CD14-positive monocyte (primary cell): Measurements from ENCODE around the gene NAA25. TPM values are rescaled to one million over a fixed set of nuclear protein-coding genes. Genes with fewer than 3 reads are reported as not detected.

Source experiments
- DNase-seq, 3 donors: peaks; one replicate each; pipeline ENCODE4 v3.0.0-alpha.2; 2011 to 2022
- H2AFZ ChIP-seq: 2 replicates; pipeline ENCODE4 v1.6.0; 2012; ENCODE audit warnings: mild to moderate bottlenecking, low read depth, low read length, inconsistent platforms; ENCODE audit not compliant: insufficient read depth, poor library complexity, severe bottlenecking
- H3K27ac ChIP-seq, 2 donors: 1 replicate in 1 of 2; 2 replicates in 1 of 2; pipeline ENCODE4 v1.5.1; 2012 to 2013; ENCODE audit warnings: low read length in 2 of 2, control low read depth in 1 of 2, inconsistent platforms in 1 of 2, low read depth in 1 of 2, mild to moderate bottlenecking in 1 of 2
- H3K27me3 ChIP-seq, 2 donors: one replicate each; pipeline versions ENCODE4 v1.6.0 to v1.6.1; 2011 to 2013; ENCODE audit warnings: low read length in 2 of 2; ENCODE audit not compliant: control insufficient read depth in 2 of 2, insufficient read depth in 2 of 2
- H3K36me3 ChIP-seq, 2 donors: replicated peaks in 1 of 2; 1 replicate in 1 of 2; 2 replicates in 1 of 2; pipeline versions ENCODE4 v1.5.1 to v1.6.1; 2012 to 2013; ENCODE audit warnings: low read length in 2 of 2, control low read depth in 1 of 2, inconsistent platforms in 1 of 2, mild to moderate bottlenecking in 1 of 2; ENCODE audit not compliant: insufficient read depth in 2 of 2, control insufficient read depth in 1 of 2
- H3K4me1 ChIP-seq, 2 donors: 1 replicate in 1 of 2; 2 replicates in 1 of 2; pipeline versions ENCODE4 v1.5.1 to v1.6.1; 2012 to 2013; ENCODE audit warnings: low read length in 2 of 2, control low read depth in 1 of 2, inconsistent platforms in 1 of 2, mild to moderate bottlenecking in 1 of 2, moderate library complexity in 1 of 2; ENCODE audit not compliant: insufficient read depth in 2 of 2, control insufficient read depth in 1 of 2
- H3K4me2 ChIP-seq: replicated peaks from 2 replicates; pipeline ENCODE3; 2012; ENCODE audit warnings: low read length, moderate library complexity, mild to moderate bottlenecking; ENCODE audit not compliant: poor library complexity, severe bottlenecking; ENCODE audit errors: extremely low read depth
- H3K4me3 ChIP-seq, 3 experiments: fragments of 200-600 bp in 1 of 3; sonication (generic) in 1 of 3; replicated peaks in 1 of 3; 1 replicate in 2 of 3; 2 replicates in 1 of 3; pipeline ENCODE4 v1.5.1; 2011 to 2013; ENCODE audit warnings: low read length in 3 of 3, mild to moderate bottlenecking in 3 of 3, control low read depth in 2 of 3, low read depth in 2 of 3, inconsistent platforms in 1 of 3, moderate library complexity in 1 of 3
- H3K79me2 ChIP-seq: 2 replicates; pipeline ENCODE4 v1.6.0; 2012; ENCODE audit warnings: mild to moderate bottlenecking, control low read depth, inconsistent platforms, low read length, moderate library complexity; ENCODE audit not compliant: insufficient read depth
- H3K9ac ChIP-seq: 2 replicates; pipeline ENCODE4 v1.6.0; 2017; ENCODE audit warnings: low read length, mild to moderate bottlenecking; ENCODE audit not compliant: insufficient read depth, poor library complexity, severe bottlenecking
- H3K9me3 ChIP-seq, 2 donors: replicated peaks in 1 of 2; 1 replicate in 1 of 2; 2 replicates in 1 of 2; pipeline versions ENCODE4 v1.5.1 to v1.6.1; 2012 to 2013; ENCODE audit warnings: low read length in 2 of 2, control low read depth in 1 of 2; ENCODE audit not compliant: control insufficient read depth in 1 of 2, insufficient read depth in 1 of 2
- H4K20me1 ChIP-seq: 2 replicates; pipeline ENCODE4 v1.6.0; 2012; ENCODE audit warnings: mild to moderate bottlenecking, low read length, control low read depth, moderate library complexity; ENCODE audit not compliant: insufficient read depth
- H3K27ac Mint-ChIP-seq, 7 donors: one replicate each; pipeline ENCODE4 v1.8.0; 2020; ENCODE audit warnings: mild to moderate bottlenecking in 7 of 7, mixed read lengths in 7 of 7, moderate library complexity in 6 of 7, inconsistent platforms in 2 of 7
- H3K27me3 Mint-ChIP-seq, 3 donors: one replicate each; pipeline ENCODE4 v1.8.0; 2021 to 2022; ENCODE audit warnings: low read depth in 3 of 3, mild to moderate bottlenecking in 3 of 3, mixed read lengths in 3 of 3, moderate library complexity in 3 of 3, inconsistent platforms in 1 of 3
- H3K36me3 Mint-ChIP-seq, 2 donors: one replicate each; pipeline ENCODE4 v1.8.0; 2020; ENCODE audit warnings: mixed read lengths in 2 of 2, inconsistent platforms in 1 of 2, mild to moderate bottlenecking in 1 of 2
- H3K4me1 Mint-ChIP-seq: one replicate; pipeline ENCODE4 v1.8.0; 2020; ENCODE audit warnings: mild to moderate bottlenecking, mixed read lengths
- H3K4me3 Mint-ChIP-seq, 2 donors: one replicate each; pipeline ENCODE4 v1.8.0; 2020; ENCODE audit warnings: mild to moderate bottlenecking in 2 of 2, mixed read lengths in 2 of 2, moderate library complexity in 1 of 2
- H3K9me3 Mint-ChIP-seq, 7 donors: one replicate each; pipeline ENCODE4 v1.8.0; 2020 to 2022; ENCODE audit warnings: mixed read lengths in 7 of 7, mild to moderate bottlenecking in 6 of 7, moderate library complexity in 6 of 7, inconsistent platforms in 2 of 7
- WGBS: methylation state at CpG from one replicate; pipeline ENCODE4 v1.1.5; 2013; ENCODE audit warnings: missing lambda C conversion rate; ENCODE audit not compliant: insufficient coverage; 5-methylcytosine and 5-hydroxymethylcytosine counted together
- intact Hi-C, 2 donors: fragments of 100-400 bp; cut with micrococcal nuclease; formaldehyde crosslinking; loops; one replicate each; pipeline versions ENCODE4 v1.15.0 to v1.15.1; 2023
- polyA plus RNA-seq, 3 donors: library from polyadenylated mRNA; depleted of rRNA in 1 of 3; unstranded in 2 of 3; stranded (reverse) in 1 of 3; fragments of 300-500 nt in 2 of 3; fragments of >200 nt in 1 of 3; fragmentation: Illumina TruSeq in 2 of 3; gene quantifications; 1 replicate in 2 of 3; 2 replicates in 1 of 3; pipeline ENCODE4 v1.2.3, GENCODE V29; 2012 to 2021
- TF ChIP-seq, protein P1 (sequence below): fragments of 200-600 bp; IDR thresholded peaks from one replicate; pipeline ENCODE4 v1.8.0; 2022; ENCODE audit warnings: antibody characterized with exemption, mild to moderate bottlenecking

The NAA25 gene
- polyA plus RNA-seq, 3 donors, result 4.3 to 7.9 (median 7.3) TPM

- peaks cover 64% of the 10 kb centered on the region for H3K79me2 ChIP-seq
- 14% methylated on average over 9 of the region's 13 CpGs for WGBS
- H3K27ac Mint-ChIP-seq, result peak overlapping the region; percentile 85 to 94 (median 91)
- peaks cover 33% of the 10 kb centered on the region for H3K4me1 Mint-ChIP-seq
- H4K20me1 ChIP-seq, result peaks cover 54% of the 10 kb centered on the region
- H3K27me3 ChIP-seq, result no peaks in the 10 kb centered on the region
- H3K4me3 ChIP-seq, result peak overlapping the region; percentile 72 to 96 (median 87)
- H3K4me1 ChIP-seq, result peaks cover 25 to 26% of the 10 kb centered on the region in 2 donors
- peaks cover 0 to 2% (median 0%) of the 10 kb centered on the region in 7 donors for H3K9me3 Mint-ChIP-seq
- H3K27me3 Mint-ChIP-seq, result peaks cover 0 to 1% (median 0%) of the 10 kb centered on the region in 3 donors
- peak overlapping the region; percentile 87 for H2AFZ ChIP-seq
- TF ChIP-seq, protein P1, sequence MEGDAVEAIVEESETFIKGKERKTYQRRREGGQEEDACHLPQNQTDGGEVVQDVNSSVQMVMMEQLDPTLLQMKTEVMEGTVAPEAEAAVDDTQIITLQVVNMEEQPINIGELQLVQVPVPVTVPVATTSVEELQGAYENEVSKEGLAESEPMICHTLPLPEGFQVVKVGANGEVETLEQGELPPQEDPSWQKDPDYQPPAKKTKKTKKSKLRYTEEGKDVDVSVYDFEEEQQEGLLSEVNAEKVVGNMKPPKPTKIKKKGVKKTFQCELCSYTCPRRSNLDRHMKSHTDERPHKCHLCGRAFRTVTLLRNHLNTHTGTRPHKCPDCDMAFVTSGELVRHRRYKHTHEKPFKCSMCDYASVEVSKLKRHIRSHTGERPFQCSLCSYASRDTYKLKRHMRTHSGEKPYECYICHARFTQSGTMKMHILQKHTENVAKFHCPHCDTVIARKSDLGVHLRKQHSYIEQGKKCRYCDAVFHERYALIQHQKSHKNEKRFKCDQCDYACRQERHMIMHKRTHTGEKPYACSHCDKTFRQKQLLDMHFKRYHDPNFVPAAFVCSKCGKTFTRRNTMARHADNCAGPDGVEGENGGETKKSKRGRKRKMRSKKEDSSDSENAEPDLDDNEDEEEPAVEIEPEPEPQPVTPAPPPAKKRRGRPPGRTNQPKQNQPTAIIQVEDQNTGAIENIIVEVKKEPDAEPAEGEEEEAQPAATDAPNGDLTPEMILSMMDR, result no peak
- peak overlapping the region; percentile 92 for H3K9ac ChIP-seq
- DNase-seq, result peak in 2 of 3 donors; percentile 21 to 24
- H3K36me3 ChIP-seq, result peaks cover 0 to 19% of the 10 kb centered on the region in 2 donors
- peak overlapping the region; percentile 95 to 97 for H3K4me3 Mint-ChIP-seq
- peaks cover 12 to 23% of the 10 kb centered on the region in 2 donors for H3K36me3 Mint-ChIP-seq
- H3K4me2 ChIP-seq, result peak overlapping the region; percentile 100
- H3K27ac ChIP-seq, result peak overlapping the region; percentile 55 to 91
- intact Hi-C loops, result loop anchor here in 1 of 2 donors (5.0 kb wide), 1 partner anchor 35 kb away; no protein-coding TSS in a partner anchor
- H3K9me3 ChIP-seq, result no peaks in the 10 kb centered on the region
Measured at GRCh38 chr12:112107306-112108201, 1.0 kb downstream of the NAA25 start.

GRCh38 chr12:112105891-112106290 lies 2.7 kb downstream of the NAA25 start:
- Histone ChIP-seq H3K27me3 (no peaks in the 10 kb centered on the region), H3K79me2 (peaks cover 80% of the 10 kb centered on the region), H3K4me2 (no peak overlapping the region), H4K20me1 (peaks cover 70% of the 10 kb centered on the region), H2AFZ (no peak overlapping the region), H3K4me1 (peaks cover 25 to 26% of the 10 kb centered on the region in 2 donors), H3K9ac (no peak overlapping the region), H3K27ac (peak overlapping the region in 1 of 2 donors; percentile 15), H3K36me3 (peaks cover 7 to 28% of the 10 kb centered on the region in 2 donors), H3K4me3 (no peak overlapping the region), H3K9me3 (no peaks in the 10 kb centered on the region)
- Mint-ChIP-seq H3K4me3 (no peak overlapping the region), H3K9me3 (peaks cover 0 to 2% (median 0%) of the 10 kb centered on the region in 7 donors), H3K36me3 (peaks cover 18 to 36% of the 10 kb centered on the region in 2 donors), H3K27ac (no peak overlapping the region), H3K4me1 (peaks cover 30% of the 10 kb centered on the region), H3K27me3 (no peaks in the 10 kb centered on the region)
- no peak for DNase-seq
- TF ChIP-seq, protein P1, result no peak
- no CpG with 5 or more reads among the region's 3 CpGs for whole genome bisulfite sequencing
- intact Hi-C loops, result loop anchor here in 1 of 2 donors (5.0 kb wide), 1 partner anchor 36 kb away; no protein-coding TSS in a partner anchor
